ENCODE measurements around the gene AP1M2.

- TF ChIP-seq CTCF (IDR thresholded peaks at IDR 0.05 in 8 of 11, conservative IDR thresholded peaks at IDR 0.05 in 3 of 11) (no peak), POLR2A (IDR thresholded peaks at IDR 0.05) (no peak)
Measured at GRCh38 chr19:10620786-10621185, 33.7 kb upstream of the AP1M2 start.
